ENCODE measurements around the gene AHCY.
"Not testable (repeated sequence)": the region's sequence is repeated elsewhere in the genome, so short reads cannot be mapped to it uniquely, and the experiment has no call there.

AHCY gene

GRCh38 chr20:34252431-34253086, 50.6 kb downstream of the AHCY start:
- not testable (repeated sequence) for H3K4me1 Mint-ChIP-seq (ENCODE audit: low read depth in 2 of 2); H3K9me3 Mint-ChIP-seq; H3K27me3 Mint-ChIP-seq; H3K27ac Mint-ChIP-seq; H3K4me3 Mint-ChIP-seq; ATAC-seq (replicated peaks); DNase-seq; H3K36me3 Mint-ChIP-seq (ENCODE audit: insufficient read depth)

GRCh38 chr20:34251619-34252018, 51.5 kb downstream of the AHCY start:
- Mint-ChIP-seq H3K4me3 (no peak overlapping the region), H3K27me3 (peaks cover 0 to 6% of the 10 kb centered on the region in 2 donors), H3K4me1 (ENCODE audit: low read depth in 2 of 2) (peaks cover 4 to 7% of the 10 kb centered on the region in 2 donors), H3K36me3 (ENCODE audit: insufficient read depth) (peaks cover 3% of the 10 kb centered on the region), H3K27ac (no peak overlapping the region), H3K9me3 (no peaks in the 10 kb centered on the region)
- DNase-seq (no peak), ATAC-seq (replicated peaks) (no peak)

GRCh38 chr20:34250005-34250404, 53.1 kb downstream of the AHCY start:
- Mint-ChIP-seq H3K36me3 (ENCODE audit: insufficient read depth) (peaks cover 3% of the 10 kb centered on the region), H3K4me1 (ENCODE audit: low read depth in 2 of 2) (peaks cover 4 to 7% of the 10 kb centered on the region in 2 donors), H3K4me3 (no peak overlapping the region), H3K27ac (no peak overlapping the region), H3K27me3 (no peaks in the 10 kb centered on the region), H3K9me3 (no peaks in the 10 kb centered on the region)
- ATAC-seq (replicated peaks) = no peak
- DNase-seq = no peak

GRCh38 chr20:34249291-34249690, 53.9 kb downstream of the AHCY start:
- Mint-ChIP-seq H3K4me3 (no peak overlapping the region), H3K36me3 (ENCODE audit: insufficient read depth) (peaks cover 3% of the 10 kb centered on the region), H3K27me3 (no peaks in the 10 kb centered on the region), H3K27ac (no peak overlapping the region), H3K4me1 (ENCODE audit: low read depth in 2 of 2) (peaks cover 4 to 7% of the 10 kb centered on the region in 2 donors), H3K9me3 (no peaks in the 10 kb centered on the region)
- DNase-seq (no peak), ATAC-seq (replicated peaks) (peak; percentile 66)

- DNase-seq (no peak), ATAC-seq (replicated peaks) (no peak)
- H3K36me3 Mint-ChIP-seq (ENCODE audit: insufficient read depth) = no peaks in the 10 kb centered on the region
- H3K4me3 Mint-ChIP-seq = no peak overlapping the region
- no peak overlapping the region for H3K27ac Mint-ChIP-seq
- peaks cover 11% of the 10 kb centered on the region in 2 donors for H3K27me3 Mint-ChIP-seq
- peaks cover 4 to 7% of the 10 kb centered on the region in 2 donors for H3K4me1 Mint-ChIP-seq (ENCODE audit: low read depth in 2 of 2)
- no peaks in the 10 kb centered on the region for H3K9me3 Mint-ChIP-seq
Observed at GRCh38 chr20:34246126-34246626, 57.0 kb downstream of the AHCY start.

GRCh38 chr20:34243377-34243776, 59.8 kb downstream of the AHCY start:
- peaks cover 35 to 39% of the 10 kb centered on the region in 2 donors for H3K27me3 Mint-ChIP-seq
- no peak overlapping the region for H3K4me3 Mint-ChIP-seq
- no peaks in the 10 kb centered on the region for H3K4me1 Mint-ChIP-seq (ENCODE audit: low read depth in 2 of 2)
- H3K27ac Mint-ChIP-seq = no peak overlapping the region
- ATAC-seq (replicated peaks) = no peak
- DNase-seq = no peak
- H3K36me3 Mint-ChIP-seq (ENCODE audit: insufficient read depth) = no peaks in the 10 kb centered on the region
- H3K9me3 Mint-ChIP-seq = peaks cover 0 to 4% of the 10 kb centered on the region in 2 donors

GRCh38 chr20:34242879-34243278, 60.3 kb downstream of the AHCY start:
- H3K27ac Mint-ChIP-seq = no peak overlapping the region
- H3K9me3 Mint-ChIP-seq = peaks cover 0 to 9% of the 10 kb centered on the region in 2 donors
- no peaks in the 10 kb centered on the region for H3K4me1 Mint-ChIP-seq (ENCODE audit: low read depth in 2 of 2)
- ATAC-seq (replicated peaks) (no peak), DNase-seq (no peak)
- H3K27me3 Mint-ChIP-seq = peaks cover 40 to 44% of the 10 kb centered on the region in 2 donors
- no peaks in the 10 kb centered on the region for H3K36me3 Mint-ChIP-seq (ENCODE audit: insufficient read depth)
- H3K4me3 Mint-ChIP-seq = no peak overlapping the region

- not testable (repeated sequence) for DNase-seq; H3K9me3 Mint-ChIP-seq; ATAC-seq (replicated peaks); H3K27ac Mint-ChIP-seq; H3K36me3 Mint-ChIP-seq (ENCODE audit: insufficient read depth); H3K4me1 Mint-ChIP-seq (ENCODE audit: low read depth in 2 of 2); H3K4me3 Mint-ChIP-seq
- peaks cover 42 to 45% of the 10 kb centered on the region in 2 donors for H3K27me3 Mint-ChIP-seq
Observed at GRCh38 chr20:34242015-34242414, 61.1 kb downstream of the AHCY start.

- no peak within 1 kb of the TSS for H3K4me3 Mint-ChIP-seq
- DNase-seq = no peak
- no peak for ATAC-seq (replicated peaks)
- H3K4me1 Mint-ChIP-seq (ENCODE audit: low read depth in 2 of 2) = no peaks in the 10 kb centered on the region
- H3K27me3 Mint-ChIP-seq = peaks cover 42 to 45% of the 10 kb centered on the region in 2 donors
- peaks cover 3 to 9% of the 10 kb centered on the region in 2 donors for H3K9me3 Mint-ChIP-seq
- H3K36me3 Mint-ChIP-seq (ENCODE audit: insufficient read depth) = no peaks in the 10 kb centered on the region
- H3K27ac Mint-ChIP-seq = no peak within 1 kb of the TSS
Observed at GRCh38 chr20:34240693-34241615, 62.2 kb downstream of the AHCY start, which contains the start of gene ASIP. Gene ASIP (plus strand): TSS chr20:34241423. CDS start chr20:34260375, 18,952 bp downstream.

- no peak for ATAC-seq (replicated peaks)
- no peak overlapping the region for H3K27ac Mint-ChIP-seq
- no peak for DNase-seq
- H3K27me3 Mint-ChIP-seq = peaks cover 42 to 45% of the 10 kb centered on the region in 2 donors
- peaks cover 3 to 9% of the 10 kb centered on the region in 2 donors for H3K9me3 Mint-ChIP-seq
- H3K36me3 Mint-ChIP-seq (ENCODE audit: insufficient read depth) = no peaks in the 10 kb centered on the region
- H3K4me3 Mint-ChIP-seq = no peak overlapping the region
- no peaks in the 10 kb centered on the region for H3K4me1 Mint-ChIP-seq (ENCODE audit: low read depth in 2 of 2)
Observed at GRCh38 chr20:34240121-34240520, 63.0 kb downstream of the AHCY start.

GRCh38 chr20:34237942-34238341, 65.2 kb downstream of the AHCY start:
- Mint-ChIP-seq H3K36me3 (ENCODE audit: insufficient read depth) (no peaks in the 10 kb centered on the region), H3K4me3 (no peak overlapping the region), H3K9me3 (peaks cover 3 to 9% of the 10 kb centered on the region in 2 donors), H3K27ac (no peak overlapping the region), H3K4me1 (ENCODE audit: low read depth in 2 of 2) (no peaks in the 10 kb centered on the region), H3K27me3 (peaks cover 51 to 56% of the 10 kb centered on the region in 2 donors)
- DNase-seq = no peak
- no peak for ATAC-seq (replicated peaks)

GRCh38 chr20:34235875-34236274, 67.3 kb downstream of the AHCY start:
- peaks cover 50 to 57% of the 10 kb centered on the region in 2 donors for H3K27me3 Mint-ChIP-seq
- peaks cover 3 to 9% of the 10 kb centered on the region in 2 donors for H3K9me3 Mint-ChIP-seq
- ATAC-seq (replicated peaks) (no peak), DNase-seq (no peak)
- H3K36me3 Mint-ChIP-seq (ENCODE audit: insufficient read depth) = no peaks in the 10 kb centered on the region
- H3K27ac Mint-ChIP-seq = no peak overlapping the region
- no peak overlapping the region for H3K4me3 Mint-ChIP-seq
- H3K4me1 Mint-ChIP-seq (ENCODE audit: low read depth in 2 of 2) = no peaks in the 10 kb centered on the region

GRCh38 chr20:34233687-34234086, 69.5 kb downstream of the AHCY start:
- H3K27ac Mint-ChIP-seq = no peak overlapping the region
- DNase-seq (no peak), ATAC-seq (replicated peaks) (no peak)
- H3K27me3 Mint-ChIP-seq = peaks cover 28 to 36% of the 10 kb centered on the region in 2 donors
- H3K4me1 Mint-ChIP-seq (ENCODE audit: low read depth in 2 of 2) = no peaks in the 10 kb centered on the region
- no peak overlapping the region for H3K4me3 Mint-ChIP-seq
- H3K9me3 Mint-ChIP-seq = peaks cover 3 to 8% of the 10 kb centered on the region in 2 donors
- H3K36me3 Mint-ChIP-seq (ENCODE audit: insufficient read depth) = no peaks in the 10 kb centered on the region
